NCI-H524 treated with DMSO at 0.1 percent for 48 hours (cell line): ENCODE measurements around the gene NEMP2.

Experiments
- DNase-seq: peaks from one replicate; lab custom pipeline; 2025; lab: John Stamatoyannopoulos, UW

NEMP2 gene

DNA sequence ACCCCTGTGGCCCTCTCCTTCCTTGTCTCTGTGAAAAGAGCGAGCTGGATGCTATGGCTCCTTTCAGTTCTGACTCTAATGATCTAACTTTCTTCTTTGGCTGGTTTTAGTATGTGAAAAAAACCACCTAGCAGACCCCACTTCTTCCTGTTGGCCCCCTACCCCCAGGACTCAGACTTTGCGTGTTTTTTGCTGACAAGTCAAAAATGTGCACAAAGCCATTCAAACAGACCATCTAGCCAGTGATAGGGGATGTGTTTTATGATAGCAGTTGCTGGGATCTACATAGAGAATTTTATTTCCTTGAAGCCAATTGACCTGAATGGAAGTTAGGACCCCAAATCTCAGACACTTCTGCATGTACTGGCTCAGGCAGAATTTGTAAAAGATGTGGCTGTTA is 77.3 kb downstream of the NEMP2 start:
- DNase-seq, result no peak

DNA sequence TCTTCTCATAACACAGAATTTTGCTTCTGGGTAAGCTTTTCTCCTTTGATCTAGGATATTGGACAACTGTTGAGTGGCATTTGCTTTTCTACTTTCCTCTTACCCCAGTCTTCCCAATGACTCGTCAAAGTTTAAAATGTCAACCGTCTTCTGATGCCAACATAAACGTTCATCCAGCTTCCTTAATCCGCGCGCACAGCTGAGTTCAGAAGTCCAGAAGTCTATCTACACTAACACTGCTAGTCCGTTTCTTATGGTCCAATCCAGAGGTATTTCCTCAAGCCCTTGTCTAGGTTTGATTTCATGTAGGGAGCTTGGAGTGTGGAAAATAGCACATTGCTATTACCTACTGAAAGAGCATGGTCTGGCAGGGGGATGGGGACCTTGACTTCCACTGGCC is 77.7 kb downstream of the NEMP2 start:
- DNase-seq, result no peak

DNA sequence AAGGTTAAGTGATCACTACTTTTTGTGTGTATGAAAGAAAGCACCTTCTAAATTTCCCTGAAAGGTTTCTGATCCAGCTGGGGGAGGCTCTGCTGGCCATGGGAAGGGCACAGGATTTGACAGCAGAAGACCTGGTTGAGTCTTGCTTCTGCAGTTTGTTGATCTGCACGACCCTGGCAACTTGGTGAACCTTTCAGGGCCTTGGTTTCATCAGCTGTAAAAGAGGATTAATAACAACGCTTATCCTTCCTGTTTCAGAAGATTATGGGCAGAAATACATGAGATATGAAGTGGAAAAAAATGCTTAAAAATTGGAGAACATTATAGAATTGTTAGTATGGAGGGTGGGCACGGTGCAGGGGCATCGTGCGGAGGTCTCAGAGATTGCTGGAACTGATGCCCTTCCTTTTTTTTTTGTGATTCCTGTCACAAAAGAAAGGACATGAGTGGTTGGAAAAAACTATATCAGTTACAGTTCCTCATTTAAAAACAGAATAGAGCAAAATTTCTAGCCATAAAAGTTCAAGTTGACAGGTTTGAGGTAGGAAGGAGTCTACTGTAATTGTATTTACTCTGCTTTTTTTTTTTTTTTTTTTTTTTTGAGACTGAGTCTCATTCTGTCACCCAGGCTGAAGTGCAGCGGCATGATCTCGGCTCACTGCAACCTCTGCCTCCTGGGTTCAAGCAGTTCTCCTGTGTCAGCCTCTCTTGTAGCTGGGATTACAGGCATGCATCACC is 79.0 kb downstream of the NEMP2 start:
- DNase-seq, result no peak

DNA sequence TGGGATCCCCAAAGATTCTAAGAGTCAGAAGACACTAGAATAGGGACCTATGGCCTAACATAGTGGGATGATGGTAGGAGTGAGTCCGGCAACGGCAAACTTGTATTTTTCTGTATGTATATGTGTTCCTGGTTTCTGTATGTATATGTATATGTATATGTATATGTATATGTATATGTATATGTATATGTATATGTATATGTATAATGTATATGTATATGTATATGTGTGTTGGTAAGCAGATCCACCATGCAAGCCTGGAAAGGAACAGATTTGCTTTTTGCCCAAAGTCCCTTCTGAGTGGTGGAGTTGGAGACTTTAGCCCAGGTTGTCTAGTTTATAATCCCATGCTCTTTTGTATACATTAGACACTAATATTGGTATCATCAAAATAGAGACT is 79.7 kb downstream of the NEMP2 start:
- no peak for DNase-seq
